Lower leg skin (tissue), 4 donors: ENCODE results near the gene ALDH1A2. TPM values are rescaled to one million over a fixed set of nuclear protein-coding genes. Genes with fewer than 3 reads are reported as not detected.

Source experiments
- DNase-seq, 2 donors: peaks; one replicate each; pipeline ENCODE4 v3.0.0-alpha.2; 2019; ENCODE audit warnings: low spot score in 2 of 2
- H3K4me3 ChIP-seq: fragments of 200-600 bp; sonication (generic); 2 replicates; pipeline ENCODE4 v1.5.1; 2017; ENCODE audit warnings: mild to moderate bottlenecking, low read depth; ENCODE audit not compliant: poor library complexity, severe bottlenecking
- CTCF ChIP-seq, 3 donors: fragments of 450-650 bp; IDR thresholded peaks; one replicate each; pipeline ENCODE4 v1.5.1; 2016; ENCODE audit warnings: antibody characterized with exemption in 3 of 3, mild to moderate bottlenecking in 3 of 3, moderate library complexity in 2 of 3
- POLR2A ChIP-seq, 2 donors: fragments of 450-650 bp; IDR thresholded peaks; one replicate each; pipeline ENCODE4 v1.6.1; 2016 to 2017; ENCODE audit warnings: antibody characterized with exemption in 2 of 2, mild to moderate bottlenecking in 1 of 2, moderate library complexity in 1 of 2
- WGBS, 2 donors: methylation state at CpG; one replicate each; pipeline ENCODE4 v1.1.5; 2018; 5-methylcytosine and 5-hydroxymethylcytosine counted together
- intact Hi-C: fragments of 100-400 bp; cut with DNase I; formaldehyde crosslinking; loops from one replicate; pipeline ENCODE4 v1.15.0; 2023; ENCODE audit warnings: low total_unique reads
- total RNA-seq, 4 donors: library from RNA; depleted of rRNA; stranded (reverse); fragments of >200 nt; gene quantifications; one replicate each; pipeline ENCODE4 v1.1.0, GENCODE V29; 2016

ALDH1A2 gene
- total RNA-seq, 4 donors from 2014 or later: 1.2 to 6.0 (median 2.3) TPM

GRCh38 chr15:58109419-58109818, 43.9 kb upstream of the ALDH1A2 start:
- intact Hi-C loops: no loop called here
- no peak overlapping the region for H3K4me3 ChIP-seq
- WGBS, 2 donors: 88 to 89% methylated on average over 3 of the region's 3 CpGs
- TF ChIP-seq CTCF (IDR thresholded peaks at IDR 0.05) (no peak), POLR2A (IDR thresholded peaks at IDR 0.05) (no peak)
- no peak for DNase-seq

GRCh38 chr15:58108117-58108516, 42.6 kb upstream of the ALDH1A2 start:
- no peak for DNase-seq
- whole genome bisulfite sequencing, 2 donors: 91 to 94% methylated on average over 2 of the region's 2 CpGs
- H3K4me3 ChIP-seq: no peak overlapping the region
- intact Hi-C loops: no loop called here
- no peak for TF ChIP-seq POLR2A (IDR thresholded peaks at IDR 0.05)
- TF ChIP-seq CTCF (IDR thresholded peaks at IDR 0.05): no peak

GRCh38 chr15:58103482-58103881, 38.0 kb upstream of the ALDH1A2 start:
- no peak overlapping the region for H3K4me3 ChIP-seq
- TF ChIP-seq CTCF (IDR thresholded peaks at IDR 0.05) (no peak), POLR2A (IDR thresholded peaks at IDR 0.05) (no peak)
- intact Hi-C loops: no loop called here
- no peak for DNase-seq

- no peak overlapping the region for H3K4me3 ChIP-seq
- intact Hi-C loops: no loop called here
- TF ChIP-seq CTCF (IDR thresholded peaks at IDR 0.05): no peak
- no peak for TF ChIP-seq POLR2A (IDR thresholded peaks at IDR 0.05)
- 78 to 84% methylated on average over 6 of the region's 6 CpGs for WGBS, 2 donors
- no peak for DNase-seq
These were observed 31.1 kb upstream of the ALDH1A2 start for GRCh38 chr15:58096529-58097084.

GRCh38 chr15:58095415-58095814, 29.9 kb upstream of the ALDH1A2 start:
- no peak for DNase-seq
- 42 to 51% methylated on average over 2 of the region's 2 CpGs for WGBS, 2 donors
- intact Hi-C loops: no loop called here
- H3K4me3 ChIP-seq: no peak overlapping the region
- TF ChIP-seq POLR2A (IDR thresholded peaks at IDR 0.05) (no peak), CTCF (IDR thresholded peaks at IDR 0.05) (no peak)

- DNase-seq: no peak
- WGBS, 2 donors: 57 to 63% methylated on average over 2 of the region's 2 CpGs
- TF ChIP-seq POLR2A (IDR thresholded peaks at IDR 0.05): no peak
- no peak for TF ChIP-seq CTCF (IDR thresholded peaks at IDR 0.05)
- H3K4me3 ChIP-seq: no peak overlapping the region
- intact Hi-C loops: no loop called here
These were observed 22.4 kb upstream of the ALDH1A2 start for GRCh38 chr15:58087871-58088270.
